Lower lobe of right lung (tissue), 2 donors: Measurements from ENCODE around the gene AKR1E2. TPM values are rescaled to one million over a fixed set of nuclear protein-coding genes. Genes with fewer than 3 reads are reported as not detected.

ENCODE experiments used
- ATAC-seq, 2 donors: fragments of 200-7000 bp; cut with Tn5 transposase; one replicate each; pipeline ENCODE4 v1.9.1; 2020 to 2022; ENCODE audit warnings: mild to moderate bottlenecking in 2 of 2, moderate library complexity in 2 of 2
- DNase-seq: peaks from one replicate; pipeline ENCODE4 v3.0.0-alpha.2; 2020
- H3K27ac ChIP-seq: fragments of 200-600 bp; one replicate; pipeline ENCODE4 v1.8.0; 2022
- H3K27me3 ChIP-seq: fragments of 200-600 bp; one replicate; pipeline ENCODE4 v1.8.0; 2022; ENCODE audit warnings: low read depth
- H3K36me3 ChIP-seq: fragments of 200-600 bp; one replicate; pipeline ENCODE4 v1.8.0; 2022; ENCODE audit warnings: mild to moderate bottlenecking
- H3K4me1 ChIP-seq: fragments of 200-600 bp; one replicate; pipeline ENCODE4 v1.8.0; 2022
- H3K4me3 ChIP-seq: fragments of 200-600 bp; one replicate; pipeline ENCODE4 v1.8.0; 2022; ENCODE audit warnings: mild to moderate bottlenecking
- H3K9me3 ChIP-seq: fragments of 200-600 bp; one replicate; pipeline ENCODE4 v1.8.0; 2022
- CTCF ChIP-seq: fragments of 200-600 bp; IDR thresholded peaks from one replicate; pipeline ENCODE4 v1.8.0; 2022; ENCODE audit warnings: antibody characterized with exemption, mild to moderate bottlenecking
- intact Hi-C: fragments of 100-400 bp; cut with DNase I; formaldehyde crosslinking; loops from one replicate; pipeline ENCODE4 v1.11.0; 2022
- total RNA-seq: library from RNA; stranded (reverse); fragmentation: NEBNext Ultra II Directional; extraction: Animal tissue kit (Norgen Biotek cat#: 25700); gene quantifications from one replicate; pipeline ENCODE4 v1.2.1, GENCODE V29; 2021
- donor health status: DM: no; HTN: yes; CAD: no; lungs with severe emphysema.

The AKR1E2 gene
- total RNA-seq, 1 donor from 2014 or later: 11.3 TPM

DNA sequence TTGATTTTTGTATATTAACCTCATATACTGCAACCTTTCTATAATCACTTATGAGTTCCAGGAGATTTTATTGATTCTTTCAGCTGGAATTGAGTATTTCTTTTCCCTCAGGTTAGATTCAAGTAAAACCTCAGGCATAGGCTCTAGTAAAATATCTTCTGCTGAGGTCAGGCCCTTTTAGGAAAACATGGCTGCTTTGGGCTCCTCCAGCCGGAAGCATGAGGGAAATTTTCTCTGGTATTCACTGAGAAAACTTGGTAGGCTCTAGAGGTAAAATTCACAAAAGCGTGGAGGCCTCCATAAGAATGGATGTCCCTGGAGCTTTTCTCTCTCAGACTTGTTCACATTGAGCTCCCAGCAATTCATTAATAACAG lies 56.7 kb downstream of the AKR1E2 start:
- H3K27ac ChIP-seq: no peak overlapping the region

GRCh38 chr10:4883079-4883739 lies 57.2 kb downstream of the AKR1E2 start:
- Histone ChIP-seq H3K27ac (no peak overlapping the region), H3K4me3 (no peak overlapping the region), H3K9me3 (no peaks in the 10 kb centered on the region), H3K4me1 (no peaks in the 10 kb centered on the region), H3K36me3 (no peaks in the 10 kb centered on the region), H3K27me3 (no peaks in the 10 kb centered on the region)
- DNase-seq: no peak
- no peak for TF ChIP-seq CTCF
- ATAC-seq: peak in 1 of 2 donors; percentile 46
- intact Hi-C loops: no loop called here

More for the DNA sequence above, 56.7 kb downstream of the AKR1E2 start:
- Histone ChIP-seq H3K4me1 (no peaks in the 10 kb centered on the region), H3K4me3 (no peak overlapping the region), H3K9me3 (no peaks in the 10 kb centered on the region), H3K27me3 (no peaks in the 10 kb centered on the region), H3K36me3 (no peaks in the 10 kb centered on the region)
- no peak for DNase-seq
- no peak for ATAC-seq
- TF ChIP-seq CTCF: no peak
- intact Hi-C loops: no loop called here

- H3K27ac ChIP-seq: no peak overlapping the region
- no peaks in the 10 kb centered on the region for H3K36me3 ChIP-seq
- H3K9me3 ChIP-seq: no peaks in the 10 kb centered on the region
- H3K27me3 ChIP-seq: no peaks in the 10 kb centered on the region
- intact Hi-C loops: no loop called here
- ATAC-seq (no peak), DNase-seq (no peak)
- H3K4me1 ChIP-seq: no peaks in the 10 kb centered on the region
- no peak for TF ChIP-seq CTCF
- no peak overlapping the region for H3K4me3 ChIP-seq
These were observed 59.2 kb downstream of the AKR1E2 start for GRCh38 chr10:4885162-4885561.

GRCh38 chr10:4887501-4887900 lies 61.5 kb downstream of the AKR1E2 start:
- no peak for DNase-seq
- no peak for ATAC-seq
- Histone ChIP-seq H3K9me3 (no peaks in the 10 kb centered on the region), H3K27ac (no peak overlapping the region), H3K27me3 (no peaks in the 10 kb centered on the region), H3K4me3 (no peak overlapping the region), H3K4me1 (no peaks in the 10 kb centered on the region), H3K36me3 (no peaks in the 10 kb centered on the region)
- TF ChIP-seq CTCF: no peak
- intact Hi-C loops: no loop called here

DNA sequence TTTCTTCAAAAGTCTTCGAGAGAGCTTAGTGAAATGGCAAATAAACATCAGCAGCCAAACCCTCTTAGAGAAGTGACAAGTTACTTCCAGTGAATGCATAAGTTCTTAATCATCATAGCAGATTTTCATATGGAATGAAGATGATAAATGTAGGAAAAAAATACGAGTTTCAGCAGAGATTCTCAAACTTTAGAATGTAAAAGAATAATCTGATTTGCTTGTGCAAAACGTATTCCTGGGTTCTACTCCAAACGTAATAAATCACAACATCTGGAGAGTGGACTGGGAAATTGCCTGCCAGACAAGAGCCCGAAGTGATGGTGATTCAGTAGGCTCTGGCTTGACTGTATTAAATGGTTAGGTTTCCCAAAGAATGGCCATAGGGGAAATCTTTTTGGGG lies 62.2 kb downstream of the AKR1E2 start:
- DNase-seq: no peak
- H3K36me3 ChIP-seq: no peaks in the 10 kb centered on the region
- intact Hi-C loops: no loop called here
- TF ChIP-seq CTCF: no peak
- no peak for ATAC-seq
- no peaks in the 10 kb centered on the region for H3K4me1 ChIP-seq
- H3K27me3 ChIP-seq: no peaks in the 10 kb centered on the region
- H3K9me3 ChIP-seq: no peaks in the 10 kb centered on the region
- H3K4me3 ChIP-seq: no peak overlapping the region
- H3K27ac ChIP-seq: no peak overlapping the region
